H1 (cell line): ENCODE results near the gene NOL3. TPM values are rescaled to one million over a fixed set of nuclear protein-coding genes. Genes with fewer than 3 reads are reported as not detected.

Source experiments
- ATF2 ChIP-seq: IDR thresholded peaks from 2 replicates; pipeline ENCODE4 v1.6.1; 2012; ENCODE audit warnings: low read length, inconsistent platforms
- ATF3 ChIP-seq: IDR thresholded peaks from 2 replicates; pipeline ENCODE4 v1.6.1; 2011; ENCODE audit warnings: low read depth, mild to moderate bottlenecking, low read length; ENCODE audit not compliant: insufficient read depth
- CHD1 ChIP-seq: IDR thresholded peaks from 2 replicates; pipeline ENCODE4 v1.6.1; 2012; ENCODE audit warnings: low read depth, low read length, improper control_type of control experiment
- CHD7 ChIP-seq: fragments of 300-600 bp; sonication (generic); IDR thresholded peaks from 2 replicates; pipeline ENCODE4 v1.7.1; 2012; ENCODE audit warnings: low read length, moderate library complexity, mild to moderate bottlenecking, inconsistent platforms; ENCODE audit not compliant: insufficient replicate concordance
- EP300 ChIP-seq, 2 experiments: IDR thresholded peaks; 1 replicate in 1 of 2; 2 replicates in 1 of 2; pipeline ENCODE4 v1.6.1; 2011 to 2012; ENCODE audit warnings: low read depth in 2 of 2, low read length in 2 of 2, mild to moderate bottlenecking in 2 of 2, borderline replicate concordance in 1 of 2, inconsistent platforms in 1 of 2, moderate library complexity in 1 of 2
- PHF8 ChIP-seq: fragments of 200-600 bp; sonication (generic); conservative IDR thresholded peaks from 2 replicates; pipeline ENCODE4 v1.7.1; 2012; ENCODE audit warnings: low read depth, mild to moderate bottlenecking, inconsistent platforms, low read length, moderate library complexity
- RBBP5 ChIP-seq: IDR thresholded peaks from 2 replicates; pipeline ENCODE4 v1.7.1; 2012; ENCODE audit warnings: low read depth, mild to moderate bottlenecking, inconsistent platforms, low read length, moderate library complexity, borderline replicate concordance
- TBP ChIP-seq: IDR thresholded peaks from 2 replicates; pipeline ENCODE4 v1.6.1; 2011; ENCODE audit warnings: low read depth, low read length, improper control_type of control experiment
- polyA plus RNA-seq, 7 experiments: library from polyadenylated mRNA; depleted of rRNA in 3 of 7; stranded (reverse) in 5 of 7; unstranded in 2 of 7; fragments of >200 nt in 5 of 7; fragments of 200-250 nt in 2 of 7; gene quantifications; 1 replicate in 5 of 7; 2 replicates in 1 of 7; 4 replicates in 1 of 7; pipeline versions ENCODE4 v1.2.1 to v1.2.3, GENCODE V29; 2011 to 2013; ENCODE audit warnings: missing spikeins in 2 of 7, mixed read lengths in 2 of 7
- total RNA-seq: library from RNA; stranded (reverse); fragmentation: NEBNext Ultra II Directional; extraction: Animal tissue kit (Norgen Biotek cat#: 25700); gene quantifications from 2 replicates; pipeline ENCODE4 v1.2.1, GENCODE V29; 2021

Gene NOL3
- total and polyA plus RNA-seq, 2 of the 8 experiments (the other 6 are each of a cell fraction or from before 2014, with no cell fraction given), result 2.2 to 4.6 TPM

- TF ChIP-seq CHD7, result no peak
- TF ChIP-seq EP300 (IDR thresholded peaks at IDR 0.05; ENCODE audit: borderline replicate concordance in 1 of 2, low read depth in 2 of 2, low read length in 2 of 2), result no peak
- no peak for TF ChIP-seq PHF8
- no peak for TF ChIP-seq RBBP5
- TF ChIP-seq TBP, result no peak
- TF ChIP-seq CHD1, result no peak
- TF ChIP-seq ATF3, result no peak
- TF ChIP-seq ATF2, result no peak
Observed at GRCh38 chr16:67148656-67149275, 21.6 kb upstream of the NOL3 start (continued).
